Suprapubic skin (tissue), 4 donors: Measurements from ENCODE around the gene BLVRB. TPM values are rescaled to one million over a fixed set of nuclear protein-coding genes. Genes with fewer than 3 reads are reported as not detected.
A peak's percentile ranks its signal among the peaks of the same experiment; 100 is the strongest.

Source experiments
- DNase-seq, 2 donors: peaks; one replicate each; pipeline ENCODE4 v3.0.0-alpha.2; 2019; ENCODE audit warnings: low spot score in 2 of 2
- H3K27ac ChIP-seq: fragments of 200-600 bp; sonication (generic); one replicate; pipeline ENCODE4 v1.5.1; 2019
- H3K27me3 ChIP-seq: fragments of 200-600 bp; sonication (generic); one replicate; pipeline ENCODE4 v1.5.1; 2019
- H3K36me3 ChIP-seq: fragments of 200-600 bp; sonication (generic); one replicate; pipeline ENCODE4 v1.5.1; 2019
- H3K4me1 ChIP-seq: fragments of 200-600 bp; sonication (generic); one replicate; pipeline ENCODE4 v1.5.1; 2019
- H3K4me3 ChIP-seq: fragments of 200-600 bp; sonication (generic); one replicate; pipeline ENCODE4 v1.5.1; 2019; ENCODE audit warnings: mild to moderate bottlenecking
- H3K9me3 ChIP-seq: fragments of 200-600 bp; sonication (generic); one replicate; pipeline ENCODE4 v1.5.1; 2019
- CTCF ChIP-seq, 2 donors: fragments of 200-600 bp in 1 of 2; fragments of 450-650 bp in 1 of 2; sonication (generic) in 1 of 2; IDR thresholded peaks; one replicate each; pipeline ENCODE4 v1.5.1; 2016 to 2019; ENCODE audit warnings: antibody characterized with exemption in 2 of 2, mild to moderate bottlenecking in 1 of 2, moderate library complexity in 1 of 2
- EP300 ChIP-seq: sonication (generic); formaldehyde crosslinking; IDR thresholded peaks from one replicate; pipeline ENCODE4 v1.6.1; 2017; ENCODE audit warnings: antibody characterized with exemption
- POLR2A ChIP-seq, 2 donors: fragments of 450-650 bp; IDR thresholded peaks; one replicate each; pipeline ENCODE4 v1.6.1; 2017; ENCODE audit warnings: antibody characterized with exemption in 2 of 2, mild to moderate bottlenecking in 2 of 2, moderate library complexity in 2 of 2
- POLR2AphosphoS5 ChIP-seq, 3 donors: sonication (generic); formaldehyde crosslinking; IDR thresholded peaks; one replicate each; pipeline ENCODE4 v1.6.1; 2017; ENCODE audit warnings: antibody characterized with exemption in 3 of 3
- WGBS: methylation state at CpG from one replicate; pipeline ENCODE4 v1.1.5; 2018; 5-methylcytosine and 5-hydroxymethylcytosine counted together
- total RNA-seq, 4 donors: library from RNA; depleted of rRNA; stranded (reverse); fragments of >200 nt; gene quantifications; one replicate each; pipeline ENCODE4 v1.1.0, GENCODE V29; 2016

BLVRB gene
- total RNA-seq, 4 donors from 2014 or later = 117 to 172 (median 142) TPM

- peak; percentile 14 to 90 (median 31) for TF ChIP-seq POLR2AphosphoS5 (IDR thresholded peaks at IDR 0.05)
- peak; percentile 77 to 99 for TF ChIP-seq POLR2A (IDR thresholded peaks at IDR 0.05)
- peak; percentile 60 to 76 for TF ChIP-seq CTCF (IDR thresholded peaks at IDR 0.05)
- TF ChIP-seq EP300 = no peak
- Histone ChIP-seq H3K27ac (peak within 1 kb of the TSS; percentile 97), H3K36me3 (peaks cover 10% of the 10 kb centered on the region), H3K9me3 (no peaks in the 10 kb centered on the region), H3K27me3 (no peaks in the 10 kb centered on the region), H3K4me3 (peak within 1 kb of the TSS; percentile 73), H3K4me1 (peaks cover 44% of the 10 kb centered on the region)
- DNase-seq = peak; percentile 100
- under 1% methylated on average over 35 of the region's 75 CpGs for WGBS
Measured at GRCh38 chr19:40425450-40426287, 39.9 kb downstream of the BLVRB start, which contains the start of gene SERTAD1. Gene SERTAD1, minus strand, starts transcription at chr19:40425992. Its CDS starts 2,446 bp downstream, at chr19:40423546.

GRCh38 chr19:40424637-40425449 is 40.7 kb downstream of the BLVRB start:
- WGBS = under 1% methylated on average over 16 of the region's 28 CpGs
- no peak for DNase-seq
- Histone ChIP-seq H3K4me3 (peak overlapping the region; percentile 73), H3K4me1 (peaks cover 44% of the 10 kb centered on the region), H3K9me3 (no peaks in the 10 kb centered on the region), H3K27me3 (no peaks in the 10 kb centered on the region), H3K27ac (peak overlapping the region; percentile 97), H3K36me3 (peaks cover 10% of the 10 kb centered on the region)
- TF ChIP-seq EP300 = no peak

- Histone ChIP-seq H3K9me3 (no peaks in the 10 kb centered on the region), H3K36me3 (peaks cover 10% of the 10 kb centered on the region), H3K27me3 (no peaks in the 10 kb centered on the region), H3K4me3 (peak overlapping the region; percentile 73), H3K4me1 (peaks cover 44% of the 10 kb centered on the region), H3K27ac (peak overlapping the region; percentile 97)
- TF ChIP-seq CTCF (IDR thresholded peaks at IDR 0.05) (no peak), POLR2A (IDR thresholded peaks at IDR 0.05) (no peak), POLR2AphosphoS5 (IDR thresholded peaks at IDR 0.05) (no peak), EP300 (no peak)
- DNase-seq = no peak
- WGBS = 88% methylated on average over 6 of the region's 6 CpGs
Measured at GRCh38 chr19:40423938-40424337, 41.6 kb downstream of the BLVRB start.

- no peaks in the 10 kb centered on the region for H3K27me3 ChIP-seq
- H3K4me1 ChIP-seq = peaks cover 44% of the 10 kb centered on the region
- DNase-seq = no peak
- H3K9me3 ChIP-seq = no peaks in the 10 kb centered on the region
- peaks cover 10% of the 10 kb centered on the region for H3K36me3 ChIP-seq
- 86% methylated on average over 21 of the region's 31 CpGs for WGBS
- TF ChIP-seq EP300 (no peak), POLR2A (IDR thresholded peaks at IDR 0.05) (no peak), POLR2AphosphoS5 (IDR thresholded peaks at IDR 0.05) (no peak), CTCF (IDR thresholded peaks at IDR 0.05) (no peak)
- no peak overlapping the region for H3K4me3 ChIP-seq
- H3K27ac ChIP-seq = peak overlapping the region; percentile 34
Measured at GRCh38 chr19:40422748-40423566, 42.6 kb downstream of the BLVRB start.

- peak overlapping the region; percentile 97 for H3K27ac ChIP-seq
- DNase-seq = no peak
- peaks cover 48% of the 10 kb centered on the region for H3K4me1 ChIP-seq
- H3K9me3 ChIP-seq = no peaks in the 10 kb centered on the region
- H3K36me3 ChIP-seq = peaks cover 10% of the 10 kb centered on the region
- no peak for TF ChIP-seq POLR2AphosphoS5 (IDR thresholded peaks at IDR 0.05)
- TF ChIP-seq CTCF (IDR thresholded peaks at IDR 0.05) = no peak
- no peak for TF ChIP-seq POLR2A (IDR thresholded peaks at IDR 0.05)
- no peak for TF ChIP-seq EP300
- peak overlapping the region; percentile 64 for H3K4me3 ChIP-seq
- no peaks in the 10 kb centered on the region for H3K27me3 ChIP-seq
- 78% methylated on average over 16 of the region's 16 CpGs for WGBS
Measured at GRCh38 chr19:40421993-40422747, 43.4 kb downstream of the BLVRB start.
